HCT116 (cell line): ENCODE measurements around the gene ARRDC2. TPM values are rescaled to one million over a fixed set of nuclear protein-coding genes. Genes with fewer than 3 reads are reported as not detected.

Experiments used
- ATAC-seq: fragments of 200-7000 bp; cut with Tn5 transposase; 2 replicates; pipeline ENCODE4 v1.9.1; 2020; ENCODE audit warnings: mild to moderate bottlenecking, moderate library complexity
- BruUV-seq: library from RNA; stranded (reverse); fragments of 400-500 nt; replicated peaks from 2 replicates; lab custom pipeline; 2021; lab: Mats Ljungman, UMichigan
- CTCF ChIA-PET: fragments of 300-600 bp; sonication (Branson Sonifier 250); formaldehyde crosslinking; loops from one replicate; lab custom pipeline; 2021; ENCODE audit warnings: antibody characterized with exemption; lab: Charles Lee
- POLR2A ChIA-PET: fragments of 300-600, 350-600 bp; sonication (Branson Sonifier 250); formaldehyde crosslinking; loops from one replicate; lab custom pipeline; 2021; ENCODE audit warnings: antibody characterized with exemption; lab: Charles Lee
- RAD21 ChIA-PET, 2 experiments: fragments of 300-600 bp; sonication (Branson Sonifier 250); formaldehyde crosslinking; loops; one replicate each; lab custom pipeline; 2023; ENCODE audit warnings: low total read pairs in 2 of 2; ENCODE audit not compliant: uncharacterized antibody in 2 of 2, unreplicated experiment in 2 of 2, low non-redundant PET in 1 of 2; lab: Charles Lee
- DNase-seq: peaks from one replicate; pipeline ENCODE4 v3.0.0-alpha.2; 2010; ENCODE audit warnings: low read depth, low spot score
- H2AFZ ChIP-seq: fragments of 200-600 bp; shearing (Covaris generic), sonication (generic); 2 replicates; pipeline ENCODE4 v1.6.1; 2017; ENCODE audit warnings: low read depth, mixed run types, mixed read lengths, antibody characterized with exemption, low read length; ENCODE audit not compliant: poor library complexity, severe bottlenecking
- H3K27ac ChIP-seq: 2 replicates; pipeline ENCODE4 v1.5.1; 2012; ENCODE audit warnings: low read depth, low read length
- H3K27me3 ChIP-seq: fragments of 200-600 bp; sonication (generic); 2 replicates; pipeline ENCODE4 v1.6.1; 2016; ENCODE audit warnings: mixed run types, low read length, mixed read lengths; ENCODE audit not compliant: insufficient read depth
- H3K36me3 ChIP-seq, 2 experiments: fragments of 200-500 bp in 1 of 2; fragments of 200-600 bp in 1 of 2; sonication (Bioruptor generic) in 1 of 2; sonication (generic) in 1 of 2; 2 replicates each; pipeline versions ENCODE4 v1.5.1 to v1.6.1; 2014 to 2016; ENCODE audit warnings: low read length in 2 of 2, inconsistent platforms in 1 of 2, mixed read lengths in 1 of 2, mixed run types in 1 of 2; ENCODE audit not compliant: insufficient read depth in 2 of 2, control insufficient read depth in 1 of 2
- H3K4me1 ChIP-seq, 2 experiments: fragments of 200-600 bp in 1 of 2; sonication (generic) in 1 of 2; 2 replicates each; pipeline versions ENCODE4 v1.5.1 to v1.6.1; 2012 to 2017; ENCODE audit warnings: low read length in 2 of 2, inconsistent platforms in 1 of 2, mild to moderate bottlenecking in 1 of 2, mixed read lengths in 1 of 2, mixed run types in 1 of 2, moderate library complexity in 1 of 2; ENCODE audit not compliant: insufficient read depth in 2 of 2, control insufficient read depth in 1 of 2
- H3K4me2 ChIP-seq: fragments of 200-600 bp; sonication (generic); 2 replicates; pipeline ENCODE4 v1.6.1; 2017; ENCODE audit warnings: mixed run types, low read length, mixed read lengths
- H3K4me3 ChIP-seq, 2 experiments: fragments of 200-600 bp in 1 of 2; sonication (generic) in 1 of 2; replicated peaks in 1 of 2; 2 replicates each; pipeline ENCODE4 v1.5.1; 2011 to 2016; ENCODE audit warnings: low read length in 2 of 2, control low read depth in 1 of 2, low read depth in 1 of 2, mild to moderate bottlenecking in 1 of 2, mixed read lengths in 1 of 2, mixed run types in 1 of 2
- H3K79me2 ChIP-seq: fragments of 200-600 bp; sonication (generic); 2 replicates; pipeline ENCODE4 v1.6.1; 2017; ENCODE audit warnings: mild to moderate bottlenecking, mixed run types, low read length, moderate library complexity, mixed read lengths; ENCODE audit not compliant: insufficient read depth
- H3K9ac ChIP-seq: fragments of 200-600 bp; sonication (generic); 2 replicates; pipeline ENCODE4 v1.6.1; 2016; ENCODE audit warnings: low read length, mixed read lengths
- H3K9me2 ChIP-seq: fragments of 200-600 bp; sonication (generic), shearing (Covaris generic); 2 replicates; pipeline ENCODE4 v1.6.1; 2017; ENCODE audit warnings: mixed run types, mild to moderate bottlenecking, moderate library complexity; ENCODE audit not compliant: insufficient read depth
- H3K9me3 ChIP-seq, 2 experiments: fragments of 200-500 bp in 1 of 2; fragments of 200-600 bp in 1 of 2; sonication (Bioruptor generic) in 1 of 2; sonication (generic) in 1 of 2; 2 replicates each; pipeline ENCODE4 v1.6.1; 2014 to 2017; ENCODE audit warnings: low read length in 2 of 2, mixed read lengths in 2 of 2, inconsistent platforms in 1 of 2, low read depth in 1 of 2, mild to moderate bottlenecking in 1 of 2, mixed run types in 1 of 2, moderate library complexity in 1 of 2; ENCODE audit not compliant: control insufficient read depth in 1 of 2, insufficient read depth in 1 of 2
- H4K20me1 ChIP-seq: fragments of 200-600 bp; sonication (generic), shearing (Covaris generic); 2 replicates; pipeline ENCODE4 v1.6.1; 2017; ENCODE audit warnings: mixed run types, mild to moderate bottlenecking, moderate library complexity; ENCODE audit not compliant: insufficient read depth
- ATF3 ChIP-seq: IDR thresholded peaks from 2 replicates; pipeline ENCODE4 v1.6.1; 2012
- CBX3 ChIP-seq: IDR thresholded peaks from 2 replicates; pipeline ENCODE4 v1.6.1; 2012; ENCODE audit warnings: low read depth
- CEBPB ChIP-seq: IDR thresholded peaks from 2 replicates; pipeline ENCODE4 v1.6.1; 2012; ENCODE audit warnings: low read depth
- EGR1 ChIP-seq: IDR thresholded peaks from 2 replicates; pipeline ENCODE4 v1.6.1; 2012; ENCODE audit warnings: low read depth
- EZH2 ChIP-seq: fragments of 200-600 bp; sonication (generic); IDR thresholded peaks from 2 replicates; pipeline ENCODE4 v1.6.1; 2017; ENCODE audit warnings: antibody characterized with exemption, mixed run types
- EZH2phosphoT487 ChIP-seq: fragments of 200-600 bp; IDR thresholded peaks from 2 replicates; pipeline ENCODE4 v1.6.1; 2018; ENCODE audit warnings: antibody characterized with exemption, borderline replicate concordance
- FOSL1 ChIP-seq: IDR thresholded peaks from 2 replicates; pipeline ENCODE4 v1.6.1; 2012; ENCODE audit warnings: low read depth
- MAX ChIP-seq: IDR thresholded peaks from 2 replicates; pipeline ENCODE4 v1.6.1; 2012
- POLR2A ChIP-seq: IDR thresholded peaks from 2 replicates; pipeline ENCODE4 v1.7.0; 2011; ENCODE audit warnings: borderline replicate concordance; ENCODE audit not compliant: insufficient read depth, insufficient read length; ENCODE audit errors: extremely low read depth
- POLR2AphosphoS5 ChIP-seq: IDR thresholded peaks from 2 replicates; pipeline ENCODE4 v1.6.1; 2011; ENCODE audit warnings: mild to moderate bottlenecking, low read depth, low read length, moderate library complexity
- RAD21 ChIP-seq: IDR thresholded peaks from 2 replicates; pipeline ENCODE4 v1.6.1; 2012; ENCODE audit warnings: low read depth, mild to moderate bottlenecking
- REST ChIP-seq: IDR thresholded peaks from 2 replicates; pipeline ENCODE4 v1.6.1; 2012; ENCODE audit warnings: low read depth
- SIN3A ChIP-seq: IDR thresholded peaks from 2 replicates; pipeline ENCODE4 v1.6.1; 2012; ENCODE audit warnings: low read depth
- SP1 ChIP-seq: IDR thresholded peaks from 2 replicates; pipeline ENCODE4 v1.6.1; 2012; ENCODE audit warnings: low read depth
- SRF ChIP-seq: IDR thresholded peaks from 2 replicates; pipeline ENCODE4 v1.6.1; 2012; ENCODE audit warnings: low read depth
- TCF7L2 ChIP-seq: IDR thresholded peaks from 2 replicates; pipeline ENCODE4 v1.7.0; 2011; ENCODE audit warnings: borderline replicate concordance, inconsistent platforms; ENCODE audit not compliant: insufficient read depth, insufficient read length; ENCODE audit errors: extremely low read depth
- YY1 ChIP-seq: IDR thresholded peaks from 2 replicates; pipeline ENCODE4 v1.6.1; 2011; ENCODE audit warnings: low read length, low read depth, moderate library complexity, mild to moderate bottlenecking; ENCODE audit not compliant: insufficient replicate concordance; ENCODE audit errors: extremely low read depth
- ZBTB33 ChIP-seq: IDR thresholded peaks from 2 replicates; pipeline ENCODE4 v1.6.1; 2011; ENCODE audit warnings: mild to moderate bottlenecking, low read length, moderate library complexity; ENCODE audit not compliant: insufficient replicate concordance; ENCODE audit errors: extremely low read depth
- ZFX ChIP-seq: fragments of 450-650 bp; IDR thresholded peaks from 2 replicates; pipeline ENCODE4 v1.6.1; 2017
- ZNF274 ChIP-seq: fragments of 200-500 bp; sonication (Bioruptor generic); IDR thresholded peaks from 2 replicates; pipeline ENCODE4 v1.6.1; 2014; ENCODE audit warnings: mild to moderate bottlenecking, low read depth, low read length, inconsistent platforms
- intact Hi-C: fragments of 100-400 bp; cut with micrococcal nuclease; formaldehyde crosslinking; loops from 2 replicates; pipeline ENCODE4 v1.10.0; 2022
- total RNA-seq: library from RNA; stranded (reverse); gene quantifications from one replicate; pipeline ENCODE4 v1.2.1, GENCODE V29; 2021; ENCODE audit not compliant: unreplicated experiment

ARRDC2 gene
- total RNA-seq, 1 experiment from 2014 or later, result 36.5 TPM

- no peak overlapping the region for H2AFZ ChIP-seq
- H3K4me2 ChIP-seq, result no peak overlapping the region
- H3K36me3 ChIP-seq, result no peaks in the 10 kb centered on the region
- DNase-seq, result no peak
- H3K27ac ChIP-seq, result no peak overlapping the region
- H3K9me3 ChIP-seq, result no peaks in the 10 kb centered on the region
- ChIA-PET RAD21 (no interaction called here), POLR2A (no interaction called here), CTCF (no interaction called here)
- no peak for TF ChIP-seq SP1
- TF ChIP-seq ZFX, result no peak
- TF ChIP-seq EZH2phosphoT487, result no peak
- no peak for TF ChIP-seq EZH2
- no peak for TF ChIP-seq ZBTB33
- TF ChIP-seq CBX3, result no peak
- TF ChIP-seq YY1, result no peak
- TF ChIP-seq REST, result no peak
- TF ChIP-seq FOSL1, result no peak
- TF ChIP-seq SIN3A, result no peak
- no peak for TF ChIP-seq POLR2AphosphoS5
- no peak for TF ChIP-seq TCF7L2
- TF ChIP-seq ATF3, result no peak
- TF ChIP-seq EGR1, result no peak
- no peak for TF ChIP-seq RAD21
- no peak for TF ChIP-seq SRF
- TF ChIP-seq CEBPB, result no peak
- no peak for TF ChIP-seq ZNF274
- TF ChIP-seq POLR2A, result no peak
- TF ChIP-seq MAX, result no peak
- H3K27me3 ChIP-seq, result no peaks in the 10 kb centered on the region
- intact Hi-C loops, result no loop called here
- H3K4me3 ChIP-seq, result no peak overlapping the region
- H4K20me1 ChIP-seq, result no peaks in the 10 kb centered on the region
- no TSS peak for BruUV-seq
- peak; percentile 4; the same call in 1 of the 2 replicates for ATAC-seq
- no peaks in the 10 kb centered on the region for H3K79me2 ChIP-seq
- peaks cover 0 to 10% of the 10 kb centered on the region in 2 experiments; a peak in 2 of 4 replicates for H3K4me1 ChIP-seq
- H3K9me2 ChIP-seq, result no peaks in the 10 kb centered on the region
- H3K9ac ChIP-seq, result no peak overlapping the region
Measured at GRCh38 chr19:17963936-17964691, 43.9 kb upstream of the ARRDC2 start.
